Neural cell (in vitro differentiated cells): Measurements from ENCODE around the gene FSCN2. TPM values are rescaled to one million over a fixed set of nuclear protein-coding genes. Genes with fewer than 3 reads are reported as not detected.

Source experiments
- H2AFZ ChIP-seq: fragments of 200-600, 300-800 bp; sonication (generic), shearing (Covaris generic); 2 replicates; pipeline ENCODE4 v1.6.0; 2014; ENCODE audit warnings: low read depth, mild to moderate bottlenecking, antibody characterized with exemption, low read length, moderate library complexity
- H3F3A ChIP-seq: fragments of 200-600 bp; shearing (Covaris generic); 2 replicates; pipeline ENCODE4 v1.6.1; 2016; ENCODE audit warnings: mild to moderate bottlenecking, moderate library complexity, mixed read lengths, antibody characterized with exemption, low read length; ENCODE audit not compliant: insufficient read depth, poor library complexity, severe bottlenecking
- H3K27ac ChIP-seq: fragments of 200-600, 300-800 bp; sonication (generic), shearing (Covaris generic); 2 replicates; pipeline ENCODE4 v1.5.1; 2014; ENCODE audit warnings: mild to moderate bottlenecking, low read length, moderate library complexity
- H3K27me3 ChIP-seq: fragments of 300-800, 200-600 bp; sonication (generic), shearing (Covaris generic); 2 replicates; pipeline ENCODE4 v1.6.0; 2014; ENCODE audit warnings: mild to moderate bottlenecking, low read depth, low read length, moderate library complexity; ENCODE audit not compliant: insufficient read depth
- H3K36me3 ChIP-seq: fragments of 300-800, 200-600 bp; sonication (generic), shearing (Covaris generic); 2 replicates; pipeline ENCODE4 v1.5.1; 2014; ENCODE audit warnings: mild to moderate bottlenecking, antibody characterized with exemption, low read length, moderate library complexity; ENCODE audit not compliant: insufficient read depth
- H3K4me2 ChIP-seq: fragments of 300-800, 200-600 bp; sonication (generic), shearing (Covaris generic); 2 replicates; pipeline ENCODE4 v1.6.0; 2014; ENCODE audit warnings: mild to moderate bottlenecking, low read length
- H3K4me3 ChIP-seq: fragments of 300-800, 200-600 bp; sonication (generic), shearing (Covaris generic); 2 replicates; pipeline ENCODE4 v1.5.1; 2014; ENCODE audit warnings: mild to moderate bottlenecking, low read length, moderate library complexity
- H3K79me2 ChIP-seq: fragments of 200-600 bp; shearing (Covaris generic); replicated peaks from 2 replicates; pipeline ENCODE4 v1.6.0; 2014; ENCODE audit warnings: mild to moderate bottlenecking, low read length, moderate library complexity; ENCODE audit not compliant: insufficient read depth
- H3K9ac ChIP-seq: fragments of 300-800, 200-600 bp; sonication (generic), shearing (Covaris generic); 2 replicates; pipeline ENCODE4 v1.6.1; 2016; ENCODE audit warnings: mild to moderate bottlenecking, low read length, mixed read lengths
- H3K9me2 ChIP-seq: fragments of 200-600 bp; shearing (Covaris generic); 2 replicates; pipeline ENCODE4 v1.6.1; 2016; ENCODE audit warnings: mild to moderate bottlenecking, low read length, mixed read lengths; ENCODE audit not compliant: insufficient read depth
- H3K9me3 ChIP-seq: fragments of 200-600, 300-800 bp; sonication (generic), shearing (Covaris generic); 2 replicates; pipeline ENCODE4 v1.6.1; 2016; ENCODE audit warnings: mild to moderate bottlenecking, mixed run types, low read length, moderate library complexity, mixed read lengths
- H4K20me1 ChIP-seq: fragments of 200-600 bp; shearing (Covaris generic); 2 replicates; pipeline ENCODE4 v1.6.1; 2016; ENCODE audit warnings: mild to moderate bottlenecking, mixed run types; ENCODE audit not compliant: insufficient read depth
- CTCF ChIP-seq: fragments of 450-650 bp; IDR thresholded peaks from 2 replicates; pipeline ENCODE4 v1.5.1; 2014; ENCODE audit warnings: antibody characterized with exemption, mild to moderate bottlenecking, moderate library complexity; ENCODE audit not compliant: poor library complexity, severe bottlenecking
- EP300 ChIP-seq: fragments of 450-650 bp; conservative IDR thresholded peaks from 2 replicates; pipeline ENCODE4 v1.6.1; 2014; ENCODE audit warnings: antibody characterized with exemption, mild to moderate bottlenecking, moderate library complexity; ENCODE audit not compliant: poor library complexity, severe bottlenecking
- EZH2 ChIP-seq: fragments of 200-600, 300-800 bp; shearing (Covaris generic), sonication (generic); IDR thresholded peaks from 2 replicates; pipeline ENCODE4 v1.6.1; 2014; ENCODE audit warnings: antibody characterized with exemption, low read length, borderline replicate concordance, mild to moderate bottlenecking; ENCODE audit not compliant: insufficient read depth, poor library complexity, severe bottlenecking
- MXI1 ChIP-seq: fragments of 450-650 bp; conservative IDR thresholded peaks from 2 replicates; pipeline ENCODE4 v1.6.1; 2014; ENCODE audit warnings: antibody characterized with exemption, mild to moderate bottlenecking; ENCODE audit not compliant: poor library complexity, severe bottlenecking
- POLR2AphosphoS5 ChIP-seq: IDR thresholded peaks from 2 replicates; pipeline ENCODE4 v1.6.1; 2012
- RAD21 ChIP-seq: fragments of 450-650 bp; conservative IDR thresholded peaks from 2 replicates; pipeline ENCODE4 v1.6.1; 2014; ENCODE audit warnings: antibody characterized with exemption, mild to moderate bottlenecking, moderate library complexity
- REST ChIP-seq: IDR thresholded peaks from 2 replicates; pipeline ENCODE4 v1.6.1; 2012; ENCODE audit warnings: borderline replicate concordance
- SMC3 ChIP-seq: fragments of 450-650 bp; conservative IDR thresholded peaks from 2 replicates; pipeline ENCODE4 v1.6.1; 2014; ENCODE audit warnings: antibody characterized with exemption, mild to moderate bottlenecking, moderate library complexity; ENCODE audit not compliant: poor library complexity
- TAF1 ChIP-seq: IDR thresholded peaks from 2 replicates; pipeline ENCODE4 v1.6.1; 2012; ENCODE audit warnings: low read depth
- polyA plus RNA-seq: library from polyadenylated mRNA; depleted of rRNA; stranded (reverse); fragments of >200 nt; gene quantifications from 2 replicates; pipeline ENCODE4 v1.2.3, GENCODE V29; 2014

Gene FSCN2
- polyA plus RNA-seq, 1 donor from 2014 or later = 4.8 TPM

GRCh38 chr17:81556175-81556691, 28.1 kb downstream of the FSCN2 start:
- Histone ChIP-seq H2AFZ (no peak overlapping the region), H3K36me3 (no peaks in the 10 kb centered on the region), H3K9me3 (no peaks in the 10 kb centered on the region), H3K27ac (no peak overlapping the region), H3K79me2 (peaks cover 8% of the 10 kb centered on the region), H3K9me2 (no peaks in the 10 kb centered on the region), H3K9ac (no peak overlapping the region), H4K20me1 (no peaks in the 10 kb centered on the region), H3K27me3 (peaks cover 3% of the 10 kb centered on the region), H3K4me2 (no peak overlapping the region), H3F3A (no peaks in the 10 kb centered on the region), H3K4me3 (no peak overlapping the region)
- TF ChIP-seq POLR2AphosphoS5 (no peak), MXI1 (no peak), TAF1 (no peak), REST (no peak), SMC3 (no peak), CTCF (no peak), EZH2 (no peak), EP300 (no peak), RAD21 (no peak)

GRCh38 chr17:81556863-81557262, 28.7 kb downstream of the FSCN2 start:
- peaks cover 2% of the 10 kb centered on the region for H3K79me2 ChIP-seq
- no peak overlapping the region for H3K4me2 ChIP-seq
- no peaks in the 10 kb centered on the region for H3F3A ChIP-seq
- H3K27ac ChIP-seq = no peak overlapping the region
- no peak overlapping the region for H3K4me3 ChIP-seq
- H2AFZ ChIP-seq = no peak overlapping the region
- H3K36me3 ChIP-seq = no peaks in the 10 kb centered on the region
- TF ChIP-seq EZH2 = no peak
- no peak for TF ChIP-seq EP300
- no peak for TF ChIP-seq POLR2AphosphoS5
- TF ChIP-seq MXI1 = no peak
- no peak for TF ChIP-seq RAD21
- TF ChIP-seq TAF1 = no peak
- no peak for TF ChIP-seq REST
- no peak for TF ChIP-seq SMC3
- TF ChIP-seq CTCF = no peak
- H3K9ac ChIP-seq = no peak overlapping the region
- H3K9me3 ChIP-seq = no peaks in the 10 kb centered on the region
- H3K27me3 ChIP-seq = no peaks in the 10 kb centered on the region
- H3K9me2 ChIP-seq = no peaks in the 10 kb centered on the region
- no peaks in the 10 kb centered on the region for H4K20me1 ChIP-seq
